Testis (tissue), 3 donors: Measurements from ENCODE around the gene RPLP2. TPM values are rescaled to one million over a fixed set of nuclear protein-coding genes. Genes with fewer than 3 reads are reported as not detected.

Experiments used
- DNase-seq: peaks from one replicate; pipeline ENCODE4 v3.0.0-alpha.2; 2019
- H3K27ac ChIP-seq, 2 donors: fragments of 200-600 bp; sonication (generic); one replicate each; pipeline ENCODE4 v1.5.1; 2019
- H3K27me3 ChIP-seq: fragments of 200-600 bp; sonication (generic); one replicate; pipeline ENCODE4 v1.5.1; 2019
- H3K36me3 ChIP-seq: fragments of 200-600 bp; sonication (generic); one replicate; pipeline ENCODE4 v1.5.1; 2017; ENCODE audit warnings: low read depth; ENCODE audit errors: missing control alignments
- H3K4me1 ChIP-seq: fragments of 200-600 bp; sonication (generic); one replicate; pipeline ENCODE4 v1.5.1; 2019
- H3K4me3 ChIP-seq, 2 donors: fragments of 200-600 bp; sonication (generic); one replicate each; pipeline ENCODE4 v1.5.1; 2017 to 2019
- H3K9me3 ChIP-seq: fragments of 200-600 bp; sonication (generic); one replicate; pipeline ENCODE4 v1.5.1; 2017
- CTCF ChIP-seq, 3 experiments: fragments of 450-650 bp in 2 of 3; fragments of 200-600 bp in 1 of 3; sonication (generic) in 1 of 3; IDR thresholded peaks; one replicate each; pipeline ENCODE4 v1.5.1; 2016 to 2019; ENCODE audit warnings: antibody characterized with exemption in 3 of 3, mild to moderate bottlenecking in 2 of 3, moderate library complexity in 1 of 3
- POLR2A ChIP-seq: fragments of 450-650 bp; IDR thresholded peaks from one replicate; pipeline ENCODE4 v1.6.1; 2017; ENCODE audit warnings: antibody characterized with exemption, mild to moderate bottlenecking, moderate library complexity
- WGBS, 2 donors: methylation state at CpG; one replicate each; pipeline ENCODE4 v1.1.5; 2018; 5-methylcytosine and 5-hydroxymethylcytosine counted together
- intact Hi-C: fragments of 100-400 bp; cut with DNase I; formaldehyde crosslinking; loops from one replicate; pipeline ENCODE4 v1.15.1; 2023; ENCODE audit warnings: low total_unique reads
- polyA plus RNA-seq: library from polyadenylated mRNA; stranded (reverse); fragments of 350-450 nt; fragmentation: Illumina TruSeq; extraction: RNeasy Lipid Tissue Mini Kit (QIAGEN cat#74804); gene quantifications from one replicate; pipeline ENCODE4 v1.2.3, GENCODE V29; 2014; ENCODE audit warnings: low read depth, low replicate concordance; ENCODE audit not compliant: insufficient read depth
- total RNA-seq, 2 donors: library from RNA; depleted of rRNA; stranded (reverse); fragments of >200 nt; gene quantifications; one replicate each; pipeline ENCODE4 v1.2.3, GENCODE V29; 2016

RPLP2 gene
- total and polyA plus RNA-seq, 3 donors from 2014 or later = 193 to 943 (median 864) TPM

- Histone ChIP-seq H3K27ac (no peak overlapping the region), H3K36me3 (no peaks in the 10 kb centered on the region), H3K4me1 (peaks cover 24% of the 10 kb centered on the region), H3K27me3 (no peaks in the 10 kb centered on the region), H3K4me3 (peak overlapping the region; percentile 97 to 98), H3K9me3 (no peaks in the 10 kb centered on the region)
- DNase-seq = no peak
- WGBS, 2 donors = 44 to 49% methylated on average over 7 to 11 of the region's 11 CpGs
- intact Hi-C loops = no loop called here
- no peak for TF ChIP-seq POLR2A
- no peak for TF ChIP-seq CTCF (IDR thresholded peaks at IDR 0.05)
Observed at GRCh38 chr11:820655-821511, 11.1 kb downstream of the RPLP2 start.

DNA sequence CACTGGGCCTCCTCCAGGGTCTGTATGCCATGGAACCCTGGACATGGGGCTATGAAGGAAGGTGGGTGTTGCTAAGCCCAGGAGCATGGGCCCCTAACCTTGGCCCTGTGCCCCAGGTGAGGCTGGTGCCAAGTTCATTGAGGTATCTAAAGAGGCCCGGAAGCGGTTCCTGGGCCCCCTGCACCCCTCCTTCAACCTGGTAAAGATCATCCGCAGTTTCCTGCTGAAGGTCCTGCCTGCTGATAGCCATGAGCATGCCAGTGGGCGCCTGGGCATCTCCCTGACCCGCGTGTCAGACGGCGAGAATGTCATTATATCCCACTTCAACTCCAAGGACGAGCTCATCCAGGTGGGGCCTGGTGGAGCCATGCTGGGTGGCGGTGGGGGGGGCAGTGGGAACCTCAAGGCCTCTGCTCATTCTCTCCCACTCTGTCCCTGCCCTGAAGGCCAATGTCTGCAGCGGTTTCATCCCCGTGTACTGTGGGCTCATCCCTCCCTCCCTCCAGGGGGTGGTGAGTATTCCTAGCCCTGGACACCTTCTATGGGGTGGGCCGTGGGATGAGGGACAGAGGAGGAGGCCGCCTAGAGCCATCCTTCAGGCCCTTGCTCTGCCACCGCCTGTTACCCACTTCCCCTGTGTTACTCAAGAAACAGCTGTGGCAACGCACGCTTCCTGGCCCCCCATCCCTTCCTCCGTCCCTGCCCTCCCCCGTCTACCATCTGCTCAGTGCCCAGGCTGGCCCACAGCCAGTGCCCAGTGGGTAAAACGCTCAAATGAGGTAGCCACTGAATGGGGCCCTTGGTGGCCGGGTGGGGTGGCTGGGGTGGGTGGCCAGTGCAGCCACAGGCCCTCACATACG, 12.0 kb downstream of the RPLP2 start:
- H3K4me1 ChIP-seq = peaks cover 24% of the 10 kb centered on the region
- H3K9me3 ChIP-seq = no peaks in the 10 kb centered on the region
- no peaks in the 10 kb centered on the region for H3K27me3 ChIP-seq
- no peaks in the 10 kb centered on the region for H3K36me3 ChIP-seq
- no peak overlapping the region for H3K4me3 ChIP-seq
- intact Hi-C loops = no loop called here
- whole genome bisulfite sequencing, 2 donors = 67 to 77% methylated on average over 13 to 22 of the region's 22 CpGs
- no peak for TF ChIP-seq CTCF (IDR thresholded peaks at IDR 0.05)
- no peak for TF ChIP-seq POLR2A
- no peak overlapping the region for H3K27ac ChIP-seq
- no peak for DNase-seq

GRCh38 chr11:823441-824291, 13.9 kb downstream of the RPLP2 start:
- Histone ChIP-seq H3K4me1 (peaks cover 25% of the 10 kb centered on the region), H3K36me3 (no peaks in the 10 kb centered on the region), H3K4me3 (no peak overlapping the region), H3K27me3 (no peaks in the 10 kb centered on the region), H3K9me3 (no peaks in the 10 kb centered on the region), H3K27ac (no peak overlapping the region)
- 57 to 67% methylated on average over 24 to 38 of the region's 53 CpGs for WGBS, 2 donors
- no peak for DNase-seq
- intact Hi-C loops = no loop called here
- no peak for TF ChIP-seq CTCF (IDR thresholded peaks at IDR 0.05)
- TF ChIP-seq POLR2A = no peak

GRCh38 chr11:824292-824880, 14.6 kb downstream of the RPLP2 start:
- WGBS, 2 donors = 50 to 69% methylated on average over 2 to 59 of the region's 59 CpGs

More at GRCh38 chr11:824292-824880, 14.6 kb downstream of the RPLP2 start:
- Histone ChIP-seq H3K4me3 (no peak overlapping the region), H3K9me3 (no peaks in the 10 kb centered on the region), H3K4me1 (peaks cover 24% of the 10 kb centered on the region), H3K27ac (no peak overlapping the region), H3K27me3 (no peaks in the 10 kb centered on the region), H3K36me3 (no peaks in the 10 kb centered on the region)
- intact Hi-C loops = no loop called here
- no peak for DNase-seq
- no peak for TF ChIP-seq CTCF (IDR thresholded peaks at IDR 0.05)
- TF ChIP-seq POLR2A = no peak
